ENCODE results near the gene ATG4D. TPM values are rescaled to one million over a fixed set of nuclear protein-coding genes. Genes with fewer than 3 reads are reported as not detected.

ATG4D gene
- total RNA-seq: 100 to 1,000 TPM in 1 of 4 donors, 10 to 100 TPM in 3; 58.5 to 106 (median 71.4) TPM

- H3K4me3 ChIP-seq (ENCODE audit: low read depth, poor library complexity, severe bottlenecking): peak within 1 kb of the TSS; percentile 81
- peak; percentile 63 to 95 for DNase-seq (ENCODE audit: low spot score in 2 of 2)
- TF ChIP-seq, protein P1, sequence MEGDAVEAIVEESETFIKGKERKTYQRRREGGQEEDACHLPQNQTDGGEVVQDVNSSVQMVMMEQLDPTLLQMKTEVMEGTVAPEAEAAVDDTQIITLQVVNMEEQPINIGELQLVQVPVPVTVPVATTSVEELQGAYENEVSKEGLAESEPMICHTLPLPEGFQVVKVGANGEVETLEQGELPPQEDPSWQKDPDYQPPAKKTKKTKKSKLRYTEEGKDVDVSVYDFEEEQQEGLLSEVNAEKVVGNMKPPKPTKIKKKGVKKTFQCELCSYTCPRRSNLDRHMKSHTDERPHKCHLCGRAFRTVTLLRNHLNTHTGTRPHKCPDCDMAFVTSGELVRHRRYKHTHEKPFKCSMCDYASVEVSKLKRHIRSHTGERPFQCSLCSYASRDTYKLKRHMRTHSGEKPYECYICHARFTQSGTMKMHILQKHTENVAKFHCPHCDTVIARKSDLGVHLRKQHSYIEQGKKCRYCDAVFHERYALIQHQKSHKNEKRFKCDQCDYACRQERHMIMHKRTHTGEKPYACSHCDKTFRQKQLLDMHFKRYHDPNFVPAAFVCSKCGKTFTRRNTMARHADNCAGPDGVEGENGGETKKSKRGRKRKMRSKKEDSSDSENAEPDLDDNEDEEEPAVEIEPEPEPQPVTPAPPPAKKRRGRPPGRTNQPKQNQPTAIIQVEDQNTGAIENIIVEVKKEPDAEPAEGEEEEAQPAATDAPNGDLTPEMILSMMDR (IDR thresholded peaks at IDR 0.05): no peak
- TF ChIP-seq POLR2A (IDR thresholded peaks at IDR 0.05): peak in 1 of 2 donors; percentile 49
- intact Hi-C loops (cut with DNase I; ENCODE audit: low total_unique reads): no loop called here
- WGBS, 2 donors: 1 to 2% methylated on average over 22 to 73 of the region's 79 CpGs
Measured at GRCh38 chr19:10543420-10544241, at the start of gene ATG4D. Gene ATG4D (plus strand): TSS chr19:10543904. CDS start chr19:10544091, 187 bp downstream.

GRCh38 chr19:10497371-10497770, 46.3 kb upstream of the ATG4D start:
- WGBS, 2 donors: 94 to 99% methylated on average over 4 of the region's 4 CpGs
- no peak overlapping the region for H3K4me3 ChIP-seq (ENCODE audit: low read depth, poor library complexity, severe bottlenecking)
- intact Hi-C loops (cut with DNase I; ENCODE audit: low total_unique reads): loop anchor here (10.0 kb wide), 1 partner anchor 147 kb away; no protein-coding TSS in a partner anchor
- no peak for DNase-seq (ENCODE audit: low spot score in 2 of 2)
- TF ChIP-seq POLR2A (IDR thresholded peaks at IDR 0.05): no peak
- TF ChIP-seq, protein P1 (IDR thresholded peaks at IDR 0.05): no peak

DNA sequence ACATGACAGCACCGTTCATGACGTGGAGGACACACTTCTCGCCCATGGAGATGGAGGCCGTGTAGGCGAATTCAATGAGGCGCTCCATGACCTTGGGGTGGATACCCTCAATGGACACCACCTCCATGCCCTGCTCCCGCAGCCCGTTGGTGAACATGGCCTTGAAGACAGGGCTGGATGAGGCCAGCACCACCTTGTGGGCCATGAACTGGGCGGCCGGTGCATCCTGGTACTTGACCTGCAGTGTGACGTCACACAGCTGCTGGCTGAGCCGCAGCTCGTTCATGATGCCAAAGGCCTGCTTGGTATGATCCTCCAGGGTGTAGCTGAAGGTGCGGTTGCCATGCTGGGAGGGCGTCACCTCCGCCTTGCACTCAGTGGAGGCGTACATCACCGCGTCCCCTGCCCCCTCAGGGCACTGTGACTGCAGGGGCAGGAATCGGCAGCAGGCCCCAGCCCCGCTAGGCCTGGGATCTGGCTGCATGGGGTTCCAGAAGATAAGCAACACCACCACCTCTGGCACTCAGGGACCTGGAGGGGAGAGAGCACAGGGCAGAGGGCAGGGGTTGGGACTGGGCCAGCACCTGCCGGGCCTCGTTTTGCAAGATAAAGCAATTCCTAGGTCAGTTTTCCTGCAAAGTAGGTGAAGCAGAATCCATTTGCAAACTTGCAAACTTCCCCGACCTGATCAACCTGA, 44.0 kb upstream of the ATG4D start:
- 81 to 84% methylated on average over 18 to 22 of the region's 24 CpGs for WGBS, 2 donors
- no peak overlapping the region for H3K4me3 ChIP-seq (ENCODE audit: low read depth, poor library complexity, severe bottlenecking)
- DNase-seq (ENCODE audit: low spot score in 2 of 2): no peak
- TF ChIP-seq POLR2A (IDR thresholded peaks at IDR 0.05): no peak
- TF ChIP-seq, protein P1 (IDR thresholded peaks at IDR 0.05): no peak
- intact Hi-C loops (cut with DNase I; ENCODE audit: low total_unique reads): loop anchor here (10.0 kb wide), 2 partner anchors 55 to 145 kb away; no protein-coding TSS in a partner anchor

GRCh38 chr19:10500247-10500592, 43.5 kb upstream of the ATG4D start:
- no peak for DNase-seq (ENCODE audit: low spot score in 2 of 2)
- 98% methylated on average over 2 of the region's 2 CpGs for WGBS, 2 donors
- intact Hi-C loops (cut with DNase I; ENCODE audit: low total_unique reads): loop anchor here (10.0 kb wide), 1 partner anchor 55 kb away; no protein-coding TSS in a partner anchor
- TF ChIP-seq, protein P1 (IDR thresholded peaks at IDR 0.05): no peak
- no peak for TF ChIP-seq POLR2A (IDR thresholded peaks at IDR 0.05)
- no peak overlapping the region for H3K4me3 ChIP-seq (ENCODE audit: low read depth, poor library complexity, severe bottlenecking)

DNA sequence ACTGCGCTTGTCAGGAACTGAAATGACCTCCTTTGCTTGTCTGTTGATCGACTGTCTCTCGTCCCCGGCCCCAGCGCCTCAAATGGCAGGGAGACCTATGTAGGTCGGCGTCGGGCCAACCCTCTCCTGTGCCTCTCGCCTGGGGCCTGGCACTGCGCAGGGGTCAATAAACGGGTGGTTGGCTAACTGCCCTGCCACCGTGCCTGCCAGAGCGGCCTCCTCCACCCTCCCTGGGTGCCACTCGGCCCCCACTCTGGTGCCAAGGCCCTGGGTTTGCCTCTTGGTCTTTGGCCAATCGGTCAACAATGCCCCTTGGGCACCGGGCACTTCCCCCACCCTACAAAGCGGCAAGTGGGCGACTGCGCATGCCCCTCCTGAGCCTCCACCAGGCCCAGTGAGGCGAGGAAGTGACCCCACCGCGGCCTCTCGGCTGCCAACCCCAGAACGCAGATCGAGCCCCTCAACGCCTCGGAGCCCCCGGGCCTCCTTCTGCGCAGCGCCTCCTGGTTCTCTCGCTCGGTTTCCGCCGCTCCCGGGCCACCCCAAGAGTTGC, 41.7 kb upstream of the ATG4D start:
- TF ChIP-seq POLR2A (IDR thresholded peaks at IDR 0.05): no peak
- TF ChIP-seq, protein P1 (IDR thresholded peaks at IDR 0.05): no peak
- 0 to 1% methylated on average over 22 to 23 of the region's 35 CpGs for WGBS, 2 donors
- H3K4me3 ChIP-seq (ENCODE audit: low read depth, poor library complexity, severe bottlenecking): peak overlapping the region; percentile 84
- DNase-seq (ENCODE audit: low spot score in 2 of 2): peak in 1 of 2 donors; percentile 92
- intact Hi-C loops (cut with DNase I; ENCODE audit: low total_unique reads): loop anchor here (10.0 kb wide), 1 partner anchor 53 kb away; no protein-coding TSS in a partner anchor
